Suprapubic skin (tissue), 3 donors: ENCODE data around the gene AKR1C3.

Source experiments
- POLR2A ChIP-seq, 2 donors: fragments of 450-650 bp; IDR thresholded peaks; one replicate each; pipeline ENCODE4 v1.6.1; 2017; ENCODE audit warnings: antibody characterized with exemption in 2 of 2, mild to moderate bottlenecking in 2 of 2, moderate library complexity in 2 of 2
- TF ChIP-seq, protein P1 (sequence below), 2 donors: fragments of 200-600 bp in 1 of 2; fragments of 450-650 bp in 1 of 2; sonication (generic) in 1 of 2; IDR thresholded peaks; one replicate each; pipeline ENCODE4 v1.5.1; 2016 to 2019; ENCODE audit warnings: antibody characterized with exemption in 2 of 2, mild to moderate bottlenecking in 1 of 2, moderate library complexity in 1 of 2

DNA sequence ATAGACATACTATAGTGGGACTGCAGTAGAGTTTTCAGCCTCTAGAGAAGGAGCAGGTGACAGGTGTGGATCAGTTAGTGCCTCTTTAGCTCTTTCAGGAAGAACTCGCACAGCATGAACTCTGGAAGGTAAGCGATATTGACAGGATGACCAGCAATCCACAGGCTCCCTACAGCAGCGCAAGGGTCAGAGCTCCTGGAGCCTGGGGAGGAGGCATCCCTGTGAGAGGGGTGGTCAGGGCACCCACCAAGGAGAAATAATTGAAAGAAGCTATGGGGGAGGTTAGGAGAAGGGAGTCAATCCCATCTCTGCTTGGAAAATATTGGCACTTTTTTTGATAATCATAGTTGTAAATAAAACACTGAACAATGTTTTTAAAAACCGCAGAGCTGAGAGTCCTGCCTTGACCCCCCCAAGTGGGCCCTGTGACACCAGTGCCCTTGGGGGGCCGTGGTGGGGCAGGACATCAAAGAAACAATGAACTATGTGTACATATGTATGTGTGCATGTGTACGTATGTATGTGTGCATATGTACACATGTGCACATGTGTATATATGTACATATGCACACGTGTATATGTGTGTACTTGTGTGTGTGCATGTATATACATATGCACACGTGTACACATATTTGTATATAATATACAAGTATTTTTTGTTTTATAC, 13.8 kb downstream of the AKR1C3 start:
- TF ChIP-seq POLR2A (IDR thresholded peaks at IDR 0.05): no peak
- TF ChIP-seq, protein P1, sequence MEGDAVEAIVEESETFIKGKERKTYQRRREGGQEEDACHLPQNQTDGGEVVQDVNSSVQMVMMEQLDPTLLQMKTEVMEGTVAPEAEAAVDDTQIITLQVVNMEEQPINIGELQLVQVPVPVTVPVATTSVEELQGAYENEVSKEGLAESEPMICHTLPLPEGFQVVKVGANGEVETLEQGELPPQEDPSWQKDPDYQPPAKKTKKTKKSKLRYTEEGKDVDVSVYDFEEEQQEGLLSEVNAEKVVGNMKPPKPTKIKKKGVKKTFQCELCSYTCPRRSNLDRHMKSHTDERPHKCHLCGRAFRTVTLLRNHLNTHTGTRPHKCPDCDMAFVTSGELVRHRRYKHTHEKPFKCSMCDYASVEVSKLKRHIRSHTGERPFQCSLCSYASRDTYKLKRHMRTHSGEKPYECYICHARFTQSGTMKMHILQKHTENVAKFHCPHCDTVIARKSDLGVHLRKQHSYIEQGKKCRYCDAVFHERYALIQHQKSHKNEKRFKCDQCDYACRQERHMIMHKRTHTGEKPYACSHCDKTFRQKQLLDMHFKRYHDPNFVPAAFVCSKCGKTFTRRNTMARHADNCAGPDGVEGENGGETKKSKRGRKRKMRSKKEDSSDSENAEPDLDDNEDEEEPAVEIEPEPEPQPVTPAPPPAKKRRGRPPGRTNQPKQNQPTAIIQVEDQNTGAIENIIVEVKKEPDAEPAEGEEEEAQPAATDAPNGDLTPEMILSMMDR (IDR thresholded peaks at IDR 0.05): no peak
